Left ventricle myocardium superior (tissue), 1 donor: Measurements from ENCODE around the gene KMT2B. TPM values are rescaled to one million over a fixed set of nuclear protein-coding genes. Genes with fewer than 3 reads are reported as not detected.

Experiments used
- ATAC-seq: fragments of 200-7000 bp; cut with Tn5 transposase; one replicate; pipeline ENCODE4 v1.9.1; 2020; ENCODE audit warnings: mild to moderate bottlenecking, moderate library complexity
- DNase-seq: peaks from one replicate; pipeline ENCODE4 v3.0.0-alpha.2; 2020
- intact Hi-C: fragments of 100-400 bp; cut with micrococcal nuclease; formaldehyde crosslinking; loops from one replicate; pipeline ENCODE4 v1.11.0; 2022
- total RNA-seq: library from RNA; stranded (reverse); fragmentation: NEBNext Ultra II Directional; extraction: Animal tissue kit (Norgen Biotek cat#: 25700); gene quantifications from one replicate; pipeline ENCODE4 v1.2.1, GENCODE V29; 2021
- donor health status: DM: no; HTN: yes; CAD: no; lungs with severe emphysema.

The KMT2B gene
- total RNA-seq, 1 donor from 2014 or later, result 15.8 TPM

- ATAC-seq (no peak), DNase-seq (no peak)
- intact Hi-C loops, result no loop called here
Observed at GRCh38 chr19:35751839-35752745, 34.3 kb downstream of the KMT2B start.

- ATAC-seq (no peak), DNase-seq (no peak)
- intact Hi-C loops, result no loop called here
Observed at GRCh38 chr19:35752746-35753350, 35.0 kb downstream of the KMT2B start.

GRCh38 chr19:35753634-35754369, 36.0 kb downstream of the KMT2B start:
- DNase-seq, result no peak
- ATAC-seq, result no peak
- intact Hi-C loops, result no loop called here

GRCh38 chr19:35754370-35755130, 36.7 kb downstream of the KMT2B start:
- ATAC-seq (no peak), DNase-seq (no peak)
- intact Hi-C loops, result no loop called here

GRCh38 chr19:35755131-35755549, 37.3 kb downstream of the KMT2B start:
- DNase-seq, result no peak
- intact Hi-C loops, result no loop called here
- ATAC-seq, result no peak

- intact Hi-C loops, result no loop called here
- peak; percentile 52 for ATAC-seq
- DNase-seq, result peak; percentile 95
Observed at GRCh38 chr19:35755550-35756376, 38.0 kb downstream of the KMT2B start.

GRCh38 chr19:35756377-35757230, 38.8 kb downstream of the KMT2B start, which contains the start of gene HSPB6:
HSPB6 (minus strand) TSS chr19:35757029; CDS start chr19:35757008, 21 bp downstream.
- DNase-seq (peak; percentile 89), ATAC-seq (peak; percentile 50)
- intact Hi-C loops, result no loop called here

GRCh38 chr19:35757231-35757748, 39.5 kb downstream of the KMT2B start:
- DNase-seq (peak; percentile 93), ATAC-seq (peak; percentile 63)
- intact Hi-C loops, result no loop called here

GRCh38 chr19:35757749-35758608, 40.2 kb downstream of the KMT2B start, which contains the start of gene PROSER3:
PROSER3 (plus strand) TSS chr19:35758176; CDS start chr19:35758216, 40 bp downstream.
- intact Hi-C loops, result no loop called here
- DNase-seq, result peak; percentile 98
- ATAC-seq, result peak; percentile 76

- intact Hi-C loops, result no loop called here
- no peak for ATAC-seq
- no peak for DNase-seq
Observed at GRCh38 chr19:35759697-35760096, 41.9 kb downstream of the KMT2B start.

GRCh38 chr19:35760711-35761349, 43.0 kb downstream of the KMT2B start:
- ATAC-seq, result no peak
- no peak for DNase-seq
- intact Hi-C loops, result no loop called here

GRCh38 chr19:35764432-35765315, 46.9 kb downstream of the KMT2B start:
- ATAC-seq (no peak), DNase-seq (no peak)
- intact Hi-C loops, result no loop called here

GRCh38 chr19:35766571-35767104, 48.8 kb downstream of the KMT2B start:
- DNase-seq, result no peak
- no peak for ATAC-seq
- intact Hi-C loops, result no loop called here

- intact Hi-C loops, result no loop called here
- ATAC-seq (peak; percentile 70), DNase-seq (no peak)
Observed at GRCh38 chr19:35767288-35768081, 49.7 kb downstream of the KMT2B start.
